HEK293 (cell line): ENCODE measurements around the gene SPEM3.

ENCODE experiments used
- BCL11A ChIP-seq: fragments of 450-650 bp; formaldehyde crosslinking; IDR thresholded peaks from 2 replicates; pipeline ENCODE4 v1.5.1; 2016; ENCODE audit warnings: low read depth, missing biosample characterization, missing genetic modification characterization
- KLF16 ChIP-seq: fragments of 450-650 bp; formaldehyde crosslinking; IDR thresholded peaks from 2 replicates; pipeline ENCODE4 v1.5.1; 2017; ENCODE audit warnings: missing biosample characterization, missing genetic modification characterization
- ZBTB8A ChIP-seq: fragments of 450-650 bp; formaldehyde crosslinking; IDR thresholded peaks from 2 replicates; pipeline ENCODE4 v1.5.1; 2016; ENCODE audit warnings: missing biosample characterization, missing genetic modification characterization
- ZFP37 ChIP-seq: fragments of 450-650 bp; formaldehyde crosslinking; IDR thresholded peaks from 2 replicates; pipeline ENCODE4 v1.5.1; 2016; ENCODE audit warnings: missing biosample characterization, missing genetic modification characterization
- ZNF121 ChIP-seq: fragments of 450-650 bp; formaldehyde crosslinking; IDR thresholded peaks from 2 replicates; pipeline ENCODE4 v1.5.1; 2016; ENCODE audit warnings: missing biosample characterization, missing genetic modification characterization
- ZNF473 ChIP-seq: fragments of 450-650 bp; formaldehyde crosslinking; IDR thresholded peaks from 2 replicates; pipeline ENCODE4 v1.5.1; 2017; ENCODE audit warnings: missing biosample characterization, missing genetic modification characterization
- ZNF670 ChIP-seq: fragments of 450-650 bp; formaldehyde crosslinking; IDR thresholded peaks from 2 replicates; pipeline ENCODE4 v1.5.1; 2016; ENCODE audit warnings: missing biosample characterization, missing genetic modification characterization, low read depth
- ZNF785 ChIP-seq: fragments of 450-650 bp; formaldehyde crosslinking; IDR thresholded peaks from 2 replicates; pipeline ENCODE4 v1.5.1; 2016; ENCODE audit warnings: missing biosample characterization, missing genetic modification characterization
- TF ChIP-seq, protein P1 (sequence below): fragments of 450-650 bp; formaldehyde crosslinking; IDR thresholded peaks from 2 replicates; pipeline ENCODE4 v1.5.1; 2016; ENCODE audit warnings: missing biosample characterization, missing genetic modification characterization
- TF ChIP-seq, protein P2 (sequence below): fragments of 450-650 bp; formaldehyde crosslinking; IDR thresholded peaks from 2 replicates; pipeline ENCODE4 v1.5.1; 2016; ENCODE audit warnings: missing biosample characterization, missing genetic modification characterization
- TF ChIP-seq, protein P3 (sequence below): fragments of 450-650 bp; formaldehyde crosslinking; IDR thresholded peaks from 2 replicates; pipeline ENCODE4 v1.5.1; 2016; ENCODE audit warnings: missing biosample characterization, missing genetic modification characterization
- TF ChIP-seq, protein P4 (sequence below): fragments of 450-650 bp; formaldehyde crosslinking; IDR thresholded peaks from 2 replicates; pipeline ENCODE4 v1.5.1; 2016; ENCODE audit warnings: missing biosample characterization, missing genetic modification characterization
- TF ChIP-seq, protein P5 (sequence below): fragments of 450-650 bp; formaldehyde crosslinking; IDR thresholded peaks from 2 replicates; pipeline ENCODE4 v1.5.1; 2016; ENCODE audit warnings: missing biosample characterization, missing genetic modification characterization, low read depth

DNA sequence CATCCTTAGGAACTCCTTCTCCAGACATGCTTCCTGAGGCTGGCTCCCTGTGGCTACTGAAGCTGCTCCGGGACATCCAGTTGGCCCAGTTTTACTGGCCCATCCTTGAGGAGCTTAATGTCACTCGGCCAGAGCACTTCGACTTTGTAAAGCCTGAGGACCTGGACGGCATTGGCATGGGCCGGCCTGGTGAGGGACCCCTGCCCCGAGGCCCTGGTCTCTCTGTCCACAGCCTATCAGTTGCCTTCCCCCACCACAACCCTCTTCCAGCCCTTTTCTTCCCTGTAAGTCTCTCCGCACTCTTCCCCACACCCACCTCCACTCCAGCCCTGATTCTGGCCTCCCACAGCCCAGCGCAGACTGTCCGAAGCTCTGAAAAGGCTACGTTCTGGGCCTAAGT lies 45.8 kb upstream of the SPEM3 start:
- TF ChIP-seq BCL11A (no peak), ZNF670 (no peak), ZBTB8A (tag by site-specific recombination) (no peak), ZFP37 (no peak), KLF16 (tag by site-specific recombination) (no peak), ZNF785 (tag by site-specific recombination) (no peak), ZNF121 (tag by site-specific recombination) (no peak), ZNF473 (tag by site-specific recombination) (no peak)
- TF ChIP-seq, protein P1, sequence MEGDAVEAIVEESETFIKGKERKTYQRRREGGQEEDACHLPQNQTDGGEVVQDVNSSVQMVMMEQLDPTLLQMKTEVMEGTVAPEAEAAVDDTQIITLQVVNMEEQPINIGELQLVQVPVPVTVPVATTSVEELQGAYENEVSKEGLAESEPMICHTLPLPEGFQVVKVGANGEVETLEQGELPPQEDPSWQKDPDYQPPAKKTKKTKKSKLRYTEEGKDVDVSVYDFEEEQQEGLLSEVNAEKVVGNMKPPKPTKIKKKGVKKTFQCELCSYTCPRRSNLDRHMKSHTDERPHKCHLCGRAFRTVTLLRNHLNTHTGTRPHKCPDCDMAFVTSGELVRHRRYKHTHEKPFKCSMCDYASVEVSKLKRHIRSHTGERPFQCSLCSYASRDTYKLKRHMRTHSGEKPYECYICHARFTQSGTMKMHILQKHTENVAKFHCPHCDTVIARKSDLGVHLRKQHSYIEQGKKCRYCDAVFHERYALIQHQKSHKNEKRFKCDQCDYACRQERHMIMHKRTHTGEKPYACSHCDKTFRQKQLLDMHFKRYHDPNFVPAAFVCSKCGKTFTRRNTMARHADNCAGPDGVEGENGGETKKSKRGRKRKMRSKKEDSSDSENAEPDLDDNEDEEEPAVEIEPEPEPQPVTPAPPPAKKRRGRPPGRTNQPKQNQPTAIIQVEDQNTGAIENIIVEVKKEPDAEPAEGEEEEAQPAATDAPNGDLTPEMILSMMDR (tag by site-specific recombination): no peak
- TF ChIP-seq, protein P2, sequence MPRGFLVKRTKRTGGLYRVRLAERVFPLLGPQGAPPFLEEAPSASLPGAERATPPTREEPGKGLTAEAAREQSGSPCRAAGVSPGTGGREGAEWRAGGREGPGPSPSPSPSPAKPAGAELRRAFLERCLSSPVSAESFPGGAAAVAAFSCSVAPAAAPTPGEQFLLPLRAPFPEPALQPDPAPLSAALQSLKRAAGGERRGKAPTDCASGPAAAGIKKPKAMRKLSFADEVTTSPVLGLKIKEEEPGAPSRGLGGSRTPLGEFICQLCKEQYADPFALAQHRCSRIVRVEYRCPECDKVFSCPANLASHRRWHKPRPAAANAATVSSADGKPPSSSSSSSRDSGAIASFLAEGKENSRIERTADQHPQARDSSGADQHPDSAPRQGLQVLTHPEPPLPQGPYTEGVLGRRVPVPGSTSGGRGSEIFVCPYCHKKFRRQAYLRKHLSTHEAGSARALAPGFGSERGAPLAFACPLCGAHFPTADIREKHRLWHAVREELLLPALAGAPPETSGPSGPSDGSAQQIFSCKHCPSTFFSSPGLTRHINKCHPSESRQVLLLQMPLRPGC (tag by site-specific recombination): no peak
- TF ChIP-seq, protein P3, sequence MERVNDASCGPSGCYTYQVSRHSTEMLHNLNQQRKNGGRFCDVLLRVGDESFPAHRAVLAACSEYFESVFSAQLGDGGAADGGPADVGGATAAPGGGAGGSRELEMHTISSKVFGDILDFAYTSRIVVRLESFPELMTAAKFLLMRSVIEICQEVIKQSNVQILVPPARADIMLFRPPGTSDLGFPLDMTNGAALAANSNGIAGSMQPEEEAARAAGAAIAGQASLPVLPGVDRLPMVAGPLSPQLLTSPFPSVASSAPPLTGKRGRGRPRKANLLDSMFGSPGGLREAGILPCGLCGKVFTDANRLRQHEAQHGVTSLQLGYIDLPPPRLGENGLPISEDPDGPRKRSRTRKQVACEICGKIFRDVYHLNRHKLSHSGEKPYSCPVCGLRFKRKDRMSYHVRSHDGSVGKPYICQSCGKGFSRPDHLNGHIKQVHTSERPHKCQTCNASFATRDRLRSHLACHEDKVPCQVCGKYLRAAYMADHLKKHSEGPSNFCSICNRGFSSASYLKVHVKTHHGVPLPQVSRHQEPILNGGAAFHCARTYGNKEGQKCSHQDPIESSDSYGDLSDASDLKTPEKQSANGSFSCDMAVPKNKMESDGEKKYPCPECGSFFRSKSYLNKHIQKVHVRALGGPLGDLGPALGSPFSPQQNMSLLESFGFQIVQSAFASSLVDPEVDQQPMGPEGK (tag by site-specific recombination): no peak
- TF ChIP-seq, protein P4, sequence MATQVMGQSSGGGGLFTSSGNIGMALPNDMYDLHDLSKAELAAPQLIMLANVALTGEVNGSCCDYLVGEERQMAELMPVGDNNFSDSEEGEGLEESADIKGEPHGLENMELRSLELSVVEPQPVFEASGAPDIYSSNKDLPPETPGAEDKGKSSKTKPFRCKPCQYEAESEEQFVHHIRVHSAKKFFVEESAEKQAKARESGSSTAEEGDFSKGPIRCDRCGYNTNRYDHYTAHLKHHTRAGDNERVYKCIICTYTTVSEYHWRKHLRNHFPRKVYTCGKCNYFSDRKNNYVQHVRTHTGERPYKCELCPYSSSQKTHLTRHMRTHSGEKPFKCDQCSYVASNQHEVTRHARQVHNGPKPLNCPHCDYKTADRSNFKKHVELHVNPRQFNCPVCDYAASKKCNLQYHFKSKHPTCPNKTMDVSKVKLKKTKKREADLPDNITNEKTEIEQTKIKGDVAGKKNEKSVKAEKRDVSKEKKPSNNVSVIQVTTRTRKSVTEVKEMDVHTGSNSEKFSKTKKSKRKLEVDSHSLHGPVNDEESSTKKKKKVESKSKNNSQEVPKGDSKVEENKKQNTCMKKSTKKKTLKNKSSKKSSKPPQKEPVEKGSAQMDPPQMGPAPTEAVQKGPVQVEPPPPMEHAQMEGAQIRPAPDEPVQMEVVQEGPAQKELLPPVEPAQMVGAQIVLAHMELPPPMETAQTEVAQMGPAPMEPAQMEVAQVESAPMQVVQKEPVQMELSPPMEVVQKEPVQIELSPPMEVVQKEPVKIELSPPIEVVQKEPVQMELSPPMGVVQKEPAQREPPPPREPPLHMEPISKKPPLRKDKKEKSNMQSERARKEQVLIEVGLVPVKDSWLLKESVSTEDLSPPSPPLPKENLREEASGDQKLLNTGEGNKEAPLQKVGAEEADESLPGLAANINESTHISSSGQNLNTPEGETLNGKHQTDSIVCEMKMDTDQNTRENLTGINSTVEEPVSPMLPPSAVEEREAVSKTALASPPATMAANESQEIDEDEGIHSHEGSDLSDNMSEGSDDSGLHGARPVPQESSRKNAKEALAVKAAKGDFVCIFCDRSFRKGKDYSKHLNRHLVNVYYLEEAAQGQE (tag by site-specific recombination): no peak
- TF ChIP-seq, protein P5, sequence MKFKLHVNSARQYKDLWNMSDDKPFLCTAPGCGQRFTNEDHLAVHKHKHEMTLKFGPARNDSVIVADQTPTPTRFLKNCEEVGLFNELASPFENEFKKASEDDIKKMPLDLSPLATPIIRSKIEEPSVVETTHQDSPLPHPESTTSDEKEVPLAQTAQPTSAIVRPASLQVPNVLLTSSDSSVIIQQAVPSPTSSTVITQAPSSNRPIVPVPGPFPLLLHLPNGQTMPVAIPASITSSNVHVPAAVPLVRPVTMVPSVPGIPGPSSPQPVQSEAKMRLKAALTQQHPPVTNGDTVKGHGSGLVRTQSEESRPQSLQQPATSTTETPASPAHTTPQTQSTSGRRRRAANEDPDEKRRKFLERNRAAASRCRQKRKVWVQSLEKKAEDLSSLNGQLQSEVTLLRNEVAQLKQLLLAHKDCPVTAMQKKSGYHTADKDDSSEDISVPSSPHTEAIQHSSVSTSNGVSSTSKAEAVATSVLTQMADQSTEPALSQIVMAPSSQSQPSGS (tag by site-specific recombination): no peak
